Measurements from ENCODE around the gene ARHGAP5. TPM values are rescaled to one million over a fixed set of nuclear protein-coding genes. Genes with fewer than 3 reads are reported as not detected.

The ARHGAP5 gene
- total RNA-seq, result 63.7 and 70.7 TPM in 2 replicates

GRCh38 chr14:32077081-32078022 is at the start of gene ARHGAP5:
ARHGAP5 (plus strand) TSS chr14:32077304; CDS start chr14:32090670, 13,366 bp downstream.

DNA sequence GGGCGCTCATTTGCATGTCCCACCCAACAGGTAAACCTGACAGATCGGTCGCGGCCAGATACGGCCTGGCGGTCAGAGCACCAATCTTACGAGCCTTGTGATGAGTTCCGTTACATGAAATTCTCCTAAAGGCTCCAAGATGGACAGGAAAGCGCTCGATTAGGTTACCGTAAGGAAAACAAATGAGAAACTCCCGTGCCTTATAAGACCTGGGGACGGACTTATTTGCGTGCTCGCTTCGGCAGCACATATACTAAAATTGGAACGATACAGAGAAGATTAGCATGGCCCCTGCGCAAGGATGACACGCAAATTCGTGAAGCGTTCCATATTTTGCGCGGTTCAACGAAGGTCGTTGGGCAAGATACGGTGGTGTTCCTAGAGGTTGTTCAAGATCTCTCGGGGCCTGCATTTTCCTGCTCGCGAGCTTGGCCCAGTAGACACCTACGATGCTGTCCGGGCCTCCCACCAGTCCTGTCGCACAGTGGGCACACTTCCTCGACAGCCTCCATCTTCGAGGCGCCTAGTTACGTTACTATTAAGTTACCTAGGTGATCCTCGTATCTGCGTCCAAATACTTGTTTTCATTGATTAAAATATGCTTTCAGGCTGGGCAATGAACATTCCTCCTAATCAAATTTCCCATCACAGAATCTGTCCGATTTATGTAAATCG is 124.8 kb downstream of the ARHGAP5 start, which contains the start of gene RNU6-7:
RNU6-7 (plus strand) TSS at position 230 of the 675 bp plus-strand sequence.

GRCh38 chr14:32202998-32203882 is 126.1 kb downstream of the ARHGAP5 start, which contains the start of gene RNU6-8:
RNU6-8 (minus strand) TSS chr14:32203269.

Other genes with a start within 250 kb of the ARHGAP5 start
- not detected in 2 replicates for gene RNU6-7, start 124.7 kb downstream of the ARHGAP5 start, total RNA-seq
- gene RNU6-8, start 126.0 kb downstream of the ARHGAP5 start, total RNA-seq, result not detected in 2 replicates

All from smooth muscle cell of trachea (primary cell).